ENCODE data around the gene HMGXB4. TPM values are rescaled to one million over a fixed set of nuclear protein-coding genes. Genes with fewer than 3 reads are reported as not detected.

HMGXB4 gene
- total RNA-seq, 2 experiments from 2014 or later: 37.2 to 37.5 TPM

- Mint-ChIP-seq H3K27ac (no peak overlapping the region), H3K36me3 (peaks cover 9% of the 10 kb centered on the region), H3K27me3 (no peaks in the 10 kb centered on the region), H3K9me3 (no peaks in the 10 kb centered on the region), H3K4me1 (peaks cover 2% of the 10 kb centered on the region), H3K4me3 (no peak overlapping the region)
- no peak for DNase-seq
These were observed 84.0 kb downstream of the HMGXB4 start for GRCh38 chr22:35341090-35341874.

DNA sequence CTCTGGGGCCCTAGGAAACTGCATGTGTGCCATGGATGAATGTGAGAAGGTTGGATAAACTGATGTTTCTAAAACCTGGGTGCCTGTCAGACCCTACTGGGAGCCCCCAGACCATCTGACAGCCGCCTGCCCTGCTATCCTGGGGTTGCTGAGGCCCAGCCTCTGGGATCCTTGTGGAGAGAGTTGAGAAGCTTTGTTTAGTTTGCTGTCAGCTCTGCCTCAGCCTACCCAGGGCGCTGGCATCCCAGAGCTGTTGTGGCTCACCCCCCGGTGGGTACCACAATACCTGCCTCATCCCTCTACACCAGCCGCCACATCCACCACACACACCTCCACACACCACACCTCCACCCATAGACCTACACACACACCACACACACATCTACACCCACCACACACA lies 85.1 kb downstream of the HMGXB4 start:
- Mint-ChIP-seq H3K36me3 (peaks cover 9% of the 10 kb centered on the region), H3K27ac (no peak overlapping the region), H3K27me3 (no peaks in the 10 kb centered on the region), H3K4me1 (peaks cover 2% of the 10 kb centered on the region), H3K9me3 (no peaks in the 10 kb centered on the region), H3K4me3 (no peak overlapping the region)
- DNase-seq: no peak

- Mint-ChIP-seq H3K27me3 (no peaks in the 10 kb centered on the region), H3K36me3 (peaks cover 9% of the 10 kb centered on the region), H3K4me3 (no peak overlapping the region), H3K9me3 (no peaks in the 10 kb centered on the region), H3K4me1 (peaks cover 2% of the 10 kb centered on the region), H3K27ac (no peak overlapping the region)
- DNase-seq: no peak
These were observed 86.6 kb downstream of the HMGXB4 start for GRCh38 chr22:35343664-35344550.

DNA sequence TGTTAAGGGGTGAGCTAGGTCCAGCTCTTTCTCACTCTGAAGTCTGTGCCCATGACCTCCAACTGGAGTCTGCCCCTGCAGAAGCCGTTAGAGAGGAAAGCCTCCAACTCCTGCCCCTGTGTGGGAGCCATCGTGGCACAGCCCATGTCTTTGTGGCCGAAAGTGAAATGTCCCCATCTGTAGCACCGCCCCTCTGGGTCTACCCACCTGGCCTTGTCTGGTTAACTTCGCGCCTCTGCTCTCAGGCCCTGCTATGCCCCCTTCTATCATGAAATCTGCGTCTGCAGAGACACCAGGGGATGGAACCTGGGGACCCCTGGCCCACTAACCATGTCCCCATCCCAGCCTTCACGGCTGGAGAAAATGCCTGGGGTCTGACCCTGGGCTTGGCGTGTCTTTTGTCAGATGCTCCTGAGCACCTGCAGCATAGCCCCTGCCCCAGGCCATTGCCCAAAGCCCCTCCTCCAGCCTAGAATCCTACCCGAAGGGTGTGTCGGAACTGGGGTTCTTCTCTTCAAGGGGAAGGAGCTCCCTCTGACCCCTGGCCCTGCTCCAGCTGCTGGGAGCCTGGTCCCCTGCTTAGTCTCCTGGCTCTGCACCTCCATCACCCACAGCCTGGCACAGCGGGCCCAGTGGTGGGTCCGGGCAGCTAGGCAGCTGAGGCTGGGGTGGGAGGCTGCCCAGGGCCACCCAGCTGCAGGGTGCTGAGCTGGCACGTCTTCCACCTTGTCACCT lies 87.8 kb downstream of the HMGXB4 start:
- Mint-ChIP-seq H3K27me3 (no peaks in the 10 kb centered on the region), H3K9me3 (no peaks in the 10 kb centered on the region), H3K36me3 (peaks cover 5% of the 10 kb centered on the region), H3K4me1 (peaks cover 2% of the 10 kb centered on the region), H3K27ac (no peak overlapping the region), H3K4me3 (no peak overlapping the region)
- no peak for DNase-seq

Other genes with a start within 250 kb of the HMGXB4 start
- not detected for gene ISX, start 191.3 kb upstream of the HMGXB4 start, total RNA-seq
- gene TOM1, start 42.4 kb downstream of the HMGXB4 start, total RNA-seq: 10 to 100 TPM; 13.9 to 14.5 TPM
- under 1 TPM; 0.26 to 0.39 TPM for gene HMOX1, start 123.6 kb downstream of the HMGXB4 start, total RNA-seq
- 100 to 1,000 TPM; 342 to 348 TPM for gene MCM5, start 142.6 kb downstream of the HMGXB4 start, total RNA-seq